ENCODE data around the gene SLC25A42.
"Not testable (repeated sequence)": the region's sequence is repeated elsewhere in the genome, so short reads cannot be mapped to it uniquely, and the experiment has no call there.

The SLC25A42 gene

DNA sequence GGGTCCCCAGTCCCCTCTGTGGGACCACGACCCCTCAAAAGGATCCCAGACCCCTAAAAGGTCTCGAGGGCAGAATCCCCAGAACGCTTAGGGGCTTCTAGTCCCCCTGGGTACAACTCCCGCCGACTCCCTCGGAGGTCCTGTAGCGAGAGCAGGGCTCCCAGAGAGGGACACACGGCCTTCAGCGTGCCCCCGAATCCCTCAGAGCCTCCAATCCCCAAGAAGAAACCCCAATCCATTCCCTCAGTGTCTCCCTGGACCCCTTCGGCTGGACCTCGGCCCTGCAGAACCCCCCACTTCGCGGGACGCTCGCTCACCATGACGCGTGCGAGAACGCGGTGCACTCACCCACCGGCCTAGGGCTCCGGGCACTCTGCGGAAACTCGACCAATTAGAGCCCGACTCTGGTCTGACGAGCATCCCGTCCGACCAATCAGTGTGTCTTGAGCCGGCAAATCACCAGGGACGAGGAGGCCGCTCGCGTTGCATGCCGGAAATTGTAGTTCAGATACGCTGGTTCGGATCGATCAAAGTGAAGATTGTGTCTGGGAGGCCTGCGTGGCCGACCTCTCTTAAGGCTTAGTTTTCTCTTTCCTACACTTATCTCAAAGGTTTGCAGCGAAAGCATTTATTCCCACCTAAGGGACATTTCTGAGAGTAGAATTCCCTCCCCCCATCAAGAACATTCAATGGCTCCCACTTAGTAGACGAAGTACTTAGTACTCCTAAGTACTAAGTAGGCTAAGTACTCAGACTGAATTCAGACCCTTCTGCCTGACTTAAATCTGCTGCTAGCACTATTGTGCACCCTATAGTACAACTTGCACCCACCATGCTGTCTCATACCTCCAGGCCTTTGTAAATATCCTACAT is 74.6 kb downstream of the SLC25A42 start, which contains the start of gene TMEM161A:
Gene TMEM161A, minus strand, starts transcription at position 370 of the 873 bp plus-strand sequence. Its CDS starts 50 bp downstream, at position 320.
- peak; percentile 98 for DNase-seq

DNA sequence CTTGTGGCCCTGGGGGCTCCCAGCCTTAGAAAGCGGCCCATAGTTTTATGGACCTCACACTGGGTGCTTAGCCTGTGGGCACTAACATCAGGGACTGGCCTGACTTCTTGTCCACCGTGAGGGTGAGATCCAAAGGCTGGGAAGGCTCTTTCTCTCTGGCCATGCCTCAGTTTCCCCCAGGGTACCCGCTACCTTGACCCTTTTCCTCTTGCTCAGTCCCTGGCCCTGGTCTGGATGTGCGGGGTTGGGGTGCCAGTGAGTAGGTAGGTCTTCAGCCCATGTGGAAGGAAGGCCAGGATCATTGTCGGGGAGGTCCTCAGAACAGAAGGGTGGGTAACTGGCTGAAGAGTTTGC is 76.1 kb downstream of the SLC25A42 start:
- no peak for DNase-seq

DNA sequence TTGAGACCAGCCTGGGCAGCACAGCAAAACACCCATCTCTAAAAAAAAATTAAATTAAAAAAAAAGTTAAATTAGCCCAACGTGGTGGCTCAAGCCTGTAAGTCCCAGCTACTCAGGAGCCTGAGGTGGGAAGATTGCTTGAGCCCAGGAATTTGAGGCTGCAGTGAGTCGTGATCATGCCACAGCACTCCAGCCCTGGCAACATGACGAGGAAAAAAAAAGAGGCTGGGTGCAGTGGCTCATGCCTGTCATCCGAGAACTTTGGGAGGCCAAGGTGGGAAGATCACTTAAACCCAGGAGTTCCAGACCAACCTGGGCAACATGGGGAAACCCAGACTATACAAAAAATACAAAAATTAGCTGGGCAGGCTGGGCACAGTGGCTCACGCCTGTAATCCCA is 76.7 kb downstream of the SLC25A42 start:
- DNase-seq, result no peak

DNA sequence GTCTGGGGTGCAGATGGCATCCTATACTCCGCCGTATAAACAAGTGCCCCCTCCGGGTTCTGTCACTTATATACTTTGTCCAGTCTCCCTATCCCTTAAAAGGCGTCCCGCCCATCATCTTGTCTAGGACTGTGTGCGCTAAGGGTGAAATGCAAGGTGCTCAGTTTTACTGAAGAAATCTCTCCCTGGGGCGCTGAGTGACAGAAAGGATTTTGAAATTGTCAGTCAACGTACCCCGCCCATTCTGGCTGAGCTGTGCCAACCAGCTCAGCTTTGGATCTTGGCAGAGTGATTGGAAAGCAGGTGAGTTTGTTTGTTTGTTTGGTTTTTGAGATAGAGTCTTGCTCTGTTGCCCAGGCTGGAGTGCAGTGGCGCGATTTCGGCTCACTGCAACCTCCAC is 78.6 kb downstream of the SLC25A42 start:
- DNase-seq, result no peak

DNA sequence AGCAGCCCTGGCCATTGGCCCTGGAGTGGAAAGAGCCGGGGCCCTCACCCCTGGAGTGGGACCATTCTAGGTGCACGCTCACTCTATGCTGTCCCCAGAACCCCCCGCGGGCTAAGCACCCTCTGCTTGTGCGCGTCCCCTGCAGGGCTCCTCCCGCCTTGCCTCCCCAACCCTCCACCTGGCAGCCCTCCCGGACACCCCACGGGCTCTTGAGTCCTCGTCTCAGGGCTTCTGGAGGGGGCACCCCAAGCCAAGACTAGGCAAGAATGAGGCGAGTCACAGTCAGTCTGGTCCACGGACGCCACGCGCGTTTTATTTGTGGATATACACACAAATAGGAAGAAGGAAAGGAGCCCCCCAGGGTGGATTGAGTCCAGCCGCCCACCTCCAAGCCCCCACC is 81.5 kb downstream of the SLC25A42 start:
- DNase-seq, result no peak

DNA sequence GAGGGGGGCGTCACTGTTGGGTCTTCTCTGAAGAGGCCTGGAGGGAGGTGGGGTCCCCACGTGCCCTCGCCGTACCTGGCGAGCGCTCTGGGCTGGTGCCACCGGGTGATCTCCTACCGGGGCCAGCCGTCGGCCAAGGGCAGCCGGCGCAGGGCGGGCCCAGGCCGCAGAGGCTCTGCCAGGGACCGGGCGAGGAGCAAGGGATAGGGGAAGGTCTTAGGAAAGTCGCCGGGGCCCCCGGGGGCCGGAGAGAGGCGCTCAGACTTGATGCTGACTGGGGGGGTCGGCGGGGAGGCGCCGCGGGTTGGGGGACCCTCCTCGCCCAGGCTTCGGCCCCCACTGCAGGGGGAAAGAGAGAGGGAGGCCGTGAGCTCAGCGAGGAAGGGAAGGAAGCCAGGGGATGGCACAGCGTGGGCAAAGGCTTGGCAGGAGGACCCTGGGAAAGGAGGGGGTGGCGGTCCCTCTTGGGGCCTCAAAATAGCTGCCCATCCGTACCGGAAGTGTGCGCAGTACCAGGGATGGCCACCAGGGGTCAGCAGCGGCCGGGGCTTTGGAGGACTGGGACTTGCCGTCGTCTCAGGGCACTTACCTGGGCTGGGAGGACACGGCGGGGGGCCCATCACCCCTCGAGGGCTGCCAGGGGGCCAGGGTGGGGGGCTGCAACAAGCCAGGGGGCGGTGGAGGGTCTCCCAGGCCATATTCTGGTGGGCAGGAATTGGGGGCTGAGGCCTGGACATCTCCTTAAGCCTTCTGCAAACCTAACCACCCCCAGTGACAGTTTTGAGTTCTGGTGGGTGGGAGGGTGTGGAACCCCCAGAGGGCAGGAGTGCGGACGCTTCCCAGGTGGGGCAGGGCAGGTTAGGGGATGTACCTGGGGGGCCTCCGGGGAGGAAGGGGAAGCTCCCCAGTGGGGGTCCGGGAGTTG is 82.2 kb downstream of the SLC25A42 start:
- DNase-seq, result peak; percentile 86

DNA sequence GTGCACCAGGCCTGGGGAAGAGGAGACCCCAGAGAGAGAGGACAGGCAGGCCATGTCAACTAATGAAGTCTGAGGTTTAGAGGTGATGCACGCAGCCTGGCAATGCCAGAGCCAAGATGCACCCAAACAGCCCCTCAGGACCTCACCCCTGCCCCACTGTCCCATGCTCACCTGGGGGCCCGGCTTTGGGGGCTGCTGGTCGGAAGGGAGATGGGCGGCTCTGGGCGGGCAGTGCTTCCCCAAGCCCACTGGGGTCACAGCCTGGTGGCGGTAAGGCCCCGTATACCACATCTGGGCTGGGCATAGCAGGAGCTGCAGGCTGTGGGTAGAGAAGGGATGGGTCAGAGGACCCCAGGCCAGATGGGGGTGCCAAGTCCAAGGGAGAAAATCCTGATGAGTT is 83.1 kb downstream of the SLC25A42 start:
- no peak for DNase-seq

DNA sequence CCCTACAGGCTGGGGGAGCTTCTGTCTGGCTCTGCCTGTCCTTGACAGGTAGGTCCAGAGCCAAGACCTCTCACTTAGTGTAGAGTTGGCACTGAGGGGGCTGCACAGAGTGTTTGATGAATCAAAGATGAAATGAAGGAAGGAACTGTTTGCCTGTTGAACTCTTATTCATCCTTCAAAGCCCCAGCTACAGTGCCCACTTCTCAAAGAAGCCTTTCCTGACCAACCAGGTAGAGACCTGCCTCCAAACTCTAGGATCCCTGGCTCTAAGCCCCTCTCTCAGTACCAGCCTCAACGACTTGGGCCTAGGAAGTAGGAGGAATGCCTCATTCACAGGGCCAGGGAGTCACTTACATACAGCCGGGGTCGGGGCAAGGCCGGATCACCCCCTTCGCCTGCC is 83.5 kb downstream of the SLC25A42 start:
- DNase-seq, result no peak

DNA sequence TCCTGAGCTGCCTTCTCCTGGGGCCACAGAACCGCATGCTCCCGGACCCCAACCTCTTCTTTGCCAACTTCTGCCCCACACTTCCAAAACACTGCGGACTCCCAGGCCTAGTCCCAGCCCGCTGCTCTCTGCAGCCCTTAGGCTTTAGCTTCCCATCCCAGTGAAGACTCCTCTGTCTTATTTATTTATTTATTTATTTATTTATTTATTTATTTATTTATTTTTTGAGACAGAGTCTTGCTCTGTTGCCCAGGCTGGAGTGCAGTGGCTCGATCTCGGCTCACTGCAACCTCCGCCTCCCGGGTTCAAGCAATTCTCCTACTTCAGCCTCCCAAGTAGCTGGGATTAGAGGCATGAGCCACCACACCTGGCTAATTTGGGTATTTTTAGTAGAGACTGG is 84.7 kb downstream of the SLC25A42 start:
- not testable (repeated sequence) for DNase-seq

DNA sequence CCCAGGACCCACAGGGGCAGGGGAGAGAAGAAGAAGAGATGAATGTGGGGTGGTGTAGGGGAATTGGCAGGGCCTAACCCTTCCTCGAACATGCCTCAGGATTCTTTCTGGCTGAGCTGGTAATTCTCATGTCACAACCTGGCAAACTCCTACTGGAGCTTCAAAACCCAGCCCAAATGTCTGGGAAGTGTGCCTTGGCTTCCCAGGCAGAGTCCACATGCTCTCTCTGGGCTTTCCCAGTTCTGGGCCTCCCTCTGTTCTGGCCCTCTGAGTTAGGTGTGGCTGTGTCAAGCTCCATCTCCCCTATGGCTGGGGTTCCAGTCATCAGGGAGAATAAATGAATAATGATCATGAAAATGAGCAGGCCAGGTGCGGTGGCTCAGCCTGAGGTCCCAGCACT is 85.6 kb downstream of the SLC25A42 start:
- DNase-seq, result no peak

DNA sequence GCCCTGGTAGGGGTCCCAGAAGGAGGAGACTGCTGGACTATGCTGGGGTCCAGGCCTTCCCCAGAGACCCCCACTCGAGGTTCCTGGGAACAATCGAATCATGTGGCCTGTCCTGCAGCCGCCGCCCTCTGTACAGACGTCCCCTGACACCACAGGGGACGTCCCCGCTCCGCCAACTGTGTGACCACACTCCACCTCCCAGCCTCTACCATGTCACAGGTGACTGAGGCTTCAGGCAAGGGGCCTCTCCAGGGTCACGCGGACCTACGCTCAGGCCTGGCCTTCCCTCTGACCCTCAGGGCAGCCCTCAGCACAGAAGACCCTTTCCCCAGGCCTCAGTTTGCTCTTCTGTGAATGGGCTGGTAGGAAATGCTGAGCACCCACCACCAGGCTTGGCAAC is 87.6 kb downstream of the SLC25A42 start:
- DNase-seq, result no peak

DNA sequence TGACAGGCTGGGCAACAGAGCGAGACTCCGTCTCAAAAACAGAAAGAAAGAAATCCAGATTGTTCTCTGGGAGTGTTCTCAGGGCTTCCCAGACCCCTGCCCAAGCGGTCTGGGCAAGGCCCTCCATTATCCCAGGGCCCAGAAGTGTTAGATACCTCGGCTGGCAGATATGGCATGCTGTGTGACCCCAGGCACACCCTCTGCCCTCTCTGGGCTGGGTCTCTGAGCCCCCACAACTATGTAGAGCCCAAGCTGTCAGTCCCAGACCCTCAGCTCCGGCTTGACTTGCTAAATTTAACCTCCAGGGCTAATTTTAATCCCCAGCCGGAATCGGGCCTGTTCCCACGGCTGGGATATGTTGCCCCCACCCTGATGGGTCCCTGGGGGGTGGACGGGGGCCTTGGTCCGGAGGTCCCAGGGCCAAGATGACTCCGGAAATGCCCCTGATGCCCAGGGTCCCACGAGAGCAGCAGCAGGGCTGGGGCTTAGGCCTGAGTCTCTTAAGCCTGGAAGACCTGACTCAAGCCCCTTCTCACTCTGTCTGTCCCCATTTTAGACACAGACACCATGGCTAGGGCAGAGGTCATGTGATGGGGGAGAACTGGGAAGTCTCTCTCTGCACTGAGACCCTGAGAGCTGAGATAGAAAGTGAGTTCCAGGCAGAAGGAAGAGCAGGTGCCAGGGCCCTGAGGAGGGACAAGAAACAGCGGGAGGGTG is 89.0 kb downstream of the SLC25A42 start:
- DNase-seq, result no peak

DNA sequence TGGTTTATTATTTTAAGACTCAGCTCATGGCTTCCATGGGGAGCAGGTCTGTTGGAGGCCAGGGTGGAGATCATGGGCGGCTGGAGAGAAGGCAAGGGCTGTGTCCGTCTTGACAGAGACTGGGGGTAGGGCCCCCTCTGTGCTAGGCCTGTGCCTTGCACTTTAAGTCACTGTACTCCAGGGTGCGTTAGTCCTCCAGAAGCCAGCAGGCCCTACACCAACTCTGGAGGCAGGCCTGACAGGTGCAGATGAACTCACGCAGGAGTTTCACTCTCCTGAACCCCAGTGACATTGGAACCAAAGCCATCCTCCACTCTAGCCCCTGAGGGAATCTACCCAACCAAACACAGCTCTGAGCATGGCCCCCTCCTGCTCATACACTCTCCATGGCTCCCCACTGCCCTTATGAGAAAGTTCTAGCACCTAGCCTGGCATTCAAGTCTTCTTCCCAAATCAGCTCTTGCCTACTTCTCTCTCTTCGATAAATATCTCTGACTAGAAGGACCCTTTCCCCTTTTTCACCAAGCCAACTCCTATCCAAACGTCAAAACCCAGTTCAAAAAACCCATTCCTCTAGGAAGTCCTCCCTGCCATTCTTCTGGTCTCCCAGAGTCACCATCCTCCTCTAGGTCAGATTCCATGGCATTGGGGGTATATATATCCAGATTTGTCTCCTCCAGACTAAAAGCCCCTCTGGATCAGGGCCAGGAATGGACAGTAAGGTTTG is 91.1 kb downstream of the SLC25A42 start:
- no peak for DNase-seq

DNA sequence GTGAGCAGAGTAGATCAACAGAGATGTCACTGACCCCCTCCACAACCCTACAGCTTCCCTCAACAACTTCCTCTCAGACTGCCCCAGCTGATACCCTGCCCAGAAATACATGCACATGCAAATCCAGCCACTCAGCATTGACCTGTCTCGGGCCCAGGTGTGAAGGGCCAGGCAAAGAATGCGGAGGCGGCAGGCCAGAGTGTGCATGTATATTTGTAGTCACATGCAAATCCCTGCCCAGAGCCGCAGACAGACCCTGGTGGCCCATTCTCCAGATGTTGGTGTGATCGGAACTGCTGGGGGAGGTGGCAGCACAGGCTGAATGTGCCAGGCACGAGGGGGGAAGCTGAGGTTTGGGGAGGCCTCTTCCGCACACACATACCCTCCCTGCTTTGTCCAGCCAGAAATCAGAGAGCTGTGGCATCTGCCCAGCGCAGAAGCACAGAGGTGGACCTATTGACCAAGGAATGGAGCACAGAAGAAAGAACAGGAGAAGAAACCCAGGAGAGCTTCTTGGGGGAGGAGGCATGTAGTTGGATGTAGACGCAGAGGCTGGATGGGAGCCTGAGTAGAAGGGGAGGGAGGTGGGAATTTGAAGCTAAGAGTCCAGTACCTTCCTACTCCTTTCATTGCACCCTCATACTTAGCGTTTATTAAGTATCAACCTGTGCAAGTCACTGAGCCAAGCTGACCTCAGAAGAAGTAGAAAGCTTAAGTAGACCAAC is 91.9 kb downstream of the SLC25A42 start:
- no peak for DNase-seq

DNA sequence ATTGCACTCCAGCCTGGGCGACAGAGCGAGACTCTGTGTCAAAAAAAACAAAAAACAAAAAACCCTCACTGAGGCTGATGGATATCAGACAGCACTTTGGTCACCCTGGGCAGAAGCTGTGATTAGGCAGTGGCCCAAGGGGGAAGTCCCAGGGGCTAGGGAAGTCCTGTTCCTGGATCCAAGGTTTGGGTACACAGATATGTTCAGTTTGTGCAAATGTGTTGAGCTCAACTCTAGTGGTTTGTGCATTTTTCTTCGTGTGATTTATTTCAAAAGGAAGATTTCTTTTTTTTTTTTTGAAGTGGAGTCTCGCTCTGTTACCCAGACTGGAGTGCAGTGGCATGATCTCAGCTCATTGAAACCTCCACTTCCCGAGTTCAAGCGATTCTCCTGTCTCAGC is 94.0 kb downstream of the SLC25A42 start:
- DNase-seq, result no peak

DNA sequence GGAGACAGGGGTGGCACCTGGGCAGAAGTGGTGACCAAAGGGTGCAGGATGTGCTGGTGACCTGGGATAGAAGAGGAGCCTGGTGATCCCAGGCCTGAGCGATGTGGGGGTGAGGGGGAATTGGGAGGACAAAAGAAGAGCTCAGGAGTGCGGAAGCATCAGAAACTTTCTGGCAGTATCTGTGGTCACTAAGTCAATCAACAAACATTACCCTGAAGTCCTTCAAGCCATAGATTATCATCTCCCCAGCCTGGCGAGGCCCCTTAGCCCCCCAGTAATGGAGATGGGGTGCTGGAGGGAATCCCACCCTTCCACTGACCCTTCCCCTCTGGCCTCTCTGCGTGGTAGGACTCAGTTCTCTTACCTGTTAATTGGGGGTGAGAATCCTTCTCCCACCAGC is 95.7 kb downstream of the SLC25A42 start:
- DNase-seq, result no peak

DNA sequence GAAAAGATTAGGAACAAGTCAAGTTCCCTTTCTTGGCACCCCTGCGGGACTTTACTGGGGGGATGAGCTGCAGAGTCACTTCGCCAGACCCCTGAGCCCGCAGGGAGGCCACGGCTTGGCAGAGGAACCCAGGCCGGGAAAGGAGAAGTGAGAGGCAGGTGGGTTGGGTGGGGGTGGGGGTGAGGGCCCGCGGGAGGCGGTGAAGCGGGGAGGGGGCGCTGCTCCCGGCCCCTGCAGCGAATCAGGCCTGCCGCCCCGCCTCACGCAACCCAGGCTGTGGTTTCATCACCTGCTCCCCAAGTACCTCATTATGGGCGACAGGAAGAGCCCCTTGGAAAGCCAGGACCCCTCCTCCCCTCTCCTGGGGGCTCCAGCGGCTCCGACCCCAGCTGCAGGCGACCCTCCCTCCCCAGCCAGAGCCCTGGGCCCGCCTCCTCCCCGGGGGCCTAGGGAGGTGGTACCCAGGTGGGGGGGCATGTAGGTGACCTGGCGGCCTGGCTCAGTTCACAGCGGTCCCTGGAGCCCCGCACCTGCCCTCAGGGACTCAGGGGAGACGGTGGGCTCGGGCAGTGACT is 96.8 kb downstream of the SLC25A42 start:
- no peak for DNase-seq

DNA sequence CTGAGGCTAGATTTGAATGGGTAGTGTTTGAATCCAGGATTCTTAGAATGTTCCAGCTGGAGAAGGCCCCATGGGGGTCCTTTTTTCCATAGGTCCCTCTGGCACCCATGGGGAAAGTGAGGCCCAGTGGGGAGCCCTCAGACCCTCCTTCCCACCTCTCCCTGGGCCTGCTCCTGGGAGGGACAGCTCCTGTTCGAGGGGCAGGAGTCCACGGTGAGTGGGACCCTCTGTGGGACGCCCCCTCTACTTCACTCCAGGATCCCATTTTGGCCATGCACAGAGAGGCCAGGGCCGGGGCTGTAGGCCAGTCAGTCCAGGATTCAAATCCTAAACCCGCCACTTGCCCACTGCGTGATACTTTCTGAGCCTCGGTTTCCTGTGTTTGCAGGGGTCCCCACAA is 98.7 kb downstream of the SLC25A42 start:
- DNase-seq, result no peak
